SK-N-SH (cell line): ENCODE measurements around the gene PLEKHG3. TPM values are rescaled to one million over a fixed set of nuclear protein-coding genes. Genes with fewer than 3 reads are reported as not detected.

Experiments
- CTCF ChIA-PET: fragments of 300-600, 350-600 bp; formaldehyde crosslinking; extraction: SDS; loops from one replicate; lab custom pipeline; 2021; lab: Yijun Ruan, JAX
- POLR2A ChIA-PET: fragments of 350-600 bp; sonication (Branson Sonifier 250); formaldehyde crosslinking; extraction: SDS; loops from one replicate; lab custom pipeline; 2020; ENCODE audit warnings: antibody characterized with exemption, inconsistent platforms; lab: Yijun Ruan, JAX
- DNase-seq: peaks from one replicate; pipeline ENCODE4 v3.0.0; 2012
- H2AFZ ChIP-seq: fragments of 200-600 bp; sonication (generic); 2 replicates; pipeline ENCODE4 v1.8.1; 2016; ENCODE audit warnings: antibody characterized with exemption, mild to moderate bottlenecking, low read depth
- H3F3A ChIP-seq: fragments of 200-600 bp; sonication (generic); replicated peaks from 2 replicates; pipeline ENCODE3; 2016; ENCODE audit warnings: antibody characterized with exemption, mild to moderate bottlenecking; ENCODE audit not compliant: insufficient read depth
- H3K27ac ChIP-seq, 2 experiments: fragments of 200-500 bp in 1 of 2; fragments of 200-600 bp in 1 of 2; sonication (Bioruptor generic) in 1 of 2; sonication (generic), shearing (Covaris generic) in 1 of 2; 2 replicates each; pipeline versions ENCODE4 v1.5.1 to v1.6.1; 2014 to 2016; ENCODE audit warnings: low read depth in 2 of 2, inconsistent platforms in 1 of 2, low read length in 1 of 2, mild to moderate bottlenecking in 1 of 2, mixed read lengths in 1 of 2
- H3K27me3 ChIP-seq: fragments of 200-600 bp; sonication (generic), shearing (Covaris generic); 2 replicates; pipeline ENCODE4 v1.6.1; 2016; ENCODE audit warnings: mixed run types; ENCODE audit not compliant: insufficient read depth
- H3K36me3 ChIP-seq, 2 experiments: fragments of 200-500 bp in 1 of 2; fragments of 200-600 bp in 1 of 2; sonication (Bioruptor generic) in 1 of 2; sonication (generic) in 1 of 2; replicated peaks in 1 of 2; 2 replicates each; pipeline versions ENCODE3 to v1.5.1; 2014 to 2016; ENCODE audit warnings: low read length in 1 of 2, mild to moderate bottlenecking in 1 of 2; ENCODE audit not compliant: insufficient read depth in 2 of 2, control insufficient read depth in 1 of 2
- H3K4me1 ChIP-seq, 2 experiments: fragments of 200-500 bp in 1 of 2; fragments of 200-600 bp in 1 of 2; sonication (Bioruptor generic) in 1 of 2; sonication (generic), shearing (Covaris generic) in 1 of 2; 2 replicates each; pipeline versions ENCODE4 v1.5.1 to v1.6.1; 2014 to 2016; ENCODE audit warnings: low read depth in 1 of 2, low read length in 1 of 2, mixed run types in 1 of 2; ENCODE audit not compliant: insufficient read depth in 2 of 2, control insufficient read depth in 1 of 2
- H3K4me2 ChIP-seq: fragments of 200-600 bp; sonication (generic), shearing (Covaris generic); 2 replicates; pipeline ENCODE4 v1.6.1; 2017; ENCODE audit warnings: mixed run types
- H3K4me3 ChIP-seq, 2 experiments: fragments of 200-500 bp in 1 of 2; fragments of 200-600 bp in 1 of 2; sonication (Bioruptor generic) in 1 of 2; sonication (generic), shearing (Covaris generic) in 1 of 2; 2 replicates each; pipeline versions ENCODE4 v1.5.1 to v1.8.1; 2014 to 2016; ENCODE audit warnings: low read depth in 2 of 2, inconsistent platforms in 1 of 2, low read length in 1 of 2, mild to moderate bottlenecking in 1 of 2, mixed read lengths in 1 of 2, moderate library complexity in 1 of 2
- H3K79me2 ChIP-seq: fragments of 200-600 bp; sonication (generic); 2 replicates; pipeline ENCODE4 v1.8.1; 2017; ENCODE audit warnings: mild to moderate bottlenecking; ENCODE audit not compliant: insufficient read depth
- H3K9ac ChIP-seq: fragments of 200-600 bp; sonication (generic); 2 replicates; pipeline ENCODE4 v1.6.1; 2017; ENCODE audit warnings: mixed run types
- H3K9me2 ChIP-seq: fragments of 200-600 bp; sonication (generic); 2 replicates; pipeline ENCODE4 v1.6.1; 2017; ENCODE audit warnings: mixed run types
- H3K9me3 ChIP-seq: fragments of 200-600 bp; sonication (generic); 2 replicates; pipeline ENCODE4 v1.6.1; 2017; ENCODE audit warnings: mixed run types, mild to moderate bottlenecking, moderate library complexity
- H4K20me1 ChIP-seq: fragments of 200-600 bp; sonication (generic); 2 replicates; pipeline ENCODE4 v1.6.1; 2017; ENCODE audit warnings: mild to moderate bottlenecking, mixed run types; ENCODE audit not compliant: insufficient read depth
- CHD2 ChIP-seq: fragments of 150-350 bp; IDR thresholded peaks from 2 replicates; pipeline ENCODE4 v1.6.1; 2018; ENCODE audit warnings: low read length; ENCODE audit not compliant: partially characterized antibody
- ELF1 ChIP-seq: IDR thresholded peaks from 2 replicates; pipeline ENCODE4 v1.4.0; 2012
- FOSL2 ChIP-seq: IDR thresholded peaks from 2 replicates; pipeline ENCODE4 v1.4.0; 2012; ENCODE audit warnings: low read depth, mild to moderate bottlenecking, moderate library complexity, borderline replicate concordance
- FOXJ3 ChIP-seq: sonication (generic); formaldehyde crosslinking; IDR thresholded peaks from 2 replicates; pipeline ENCODE4 v1.5.1; 2020; ENCODE audit warnings: mild to moderate bottlenecking, missing genetic modification reagents
- FOXM1 ChIP-seq: IDR thresholded peaks from 2 replicates; pipeline ENCODE4 v1.4.0; 2012; ENCODE audit warnings: low read depth, mild to moderate bottlenecking
- JUND ChIP-seq: IDR thresholded peaks from 2 replicates; pipeline ENCODE4 v1.4.0; 2012
- MAX ChIP-seq: IDR thresholded peaks from 2 replicates; pipeline ENCODE4 v1.4.0; 2012; ENCODE audit warnings: low read depth
- MEF2A ChIP-seq: IDR thresholded peaks from 2 replicates; pipeline ENCODE4 v1.4.0; 2012; ENCODE audit warnings: low read depth, borderline replicate concordance
- NRF1 ChIP-seq: IDR thresholded peaks from 2 replicates; pipeline ENCODE4 v1.6.1; 2012; ENCODE audit warnings: low read depth, mild to moderate bottlenecking, low read length
- RCOR1 ChIP-seq: fragments of 150-350 bp; IDR thresholded peaks from 2 replicates; pipeline ENCODE4 v1.6.1; 2017; ENCODE audit warnings: antibody characterized with exemption, low read length
- RFX5 ChIP-seq: IDR thresholded peaks from 2 replicates; pipeline ENCODE4 v1.6.1; 2012; ENCODE audit warnings: mild to moderate bottlenecking, improper control_type of control experiment, low read length
- SIN3A ChIP-seq: IDR thresholded peaks from 2 replicates; pipeline ENCODE4 v1.6.1; 2012; ENCODE audit warnings: low read depth, mild to moderate bottlenecking, low read length, moderate library complexity, borderline replicate concordance
- TCF12 ChIP-seq: IDR thresholded peaks from 2 replicates; pipeline ENCODE4 v1.4.0; 2012
- USF1 ChIP-seq: IDR thresholded peaks from 2 replicates; pipeline ENCODE4 v1.4.0; 2012; ENCODE audit warnings: low read depth, borderline replicate concordance
- YY1 ChIP-seq: IDR thresholded peaks from 2 replicates; pipeline ENCODE4 v1.4.0; 2012; ENCODE audit warnings: low read depth, mild to moderate bottlenecking
- ZBTB33 ChIP-seq: IDR thresholded peaks from 2 replicates; pipeline ENCODE4 v1.4.0; 2012; ENCODE audit warnings: low read depth, borderline replicate concordance
- WGBS: methylation state at CpG from one replicate; pipeline ENCODE4 v1.1.6; 2017; ENCODE audit warnings: low lambda C conversion rate; 5-methylcytosine and 5-hydroxymethylcytosine counted together
- polyA plus RNA-seq, 3 experiments: library from polyadenylated mRNA; depleted of rRNA; stranded (reverse); fragments of >200 nt; gene quantifications; 2 replicates each; pipeline ENCODE4 v1.2.3, GENCODE V29; 2012
- TF ChIP-seq, protein P1 (sequence below): IDR thresholded peaks from 2 replicates; pipeline ENCODE4 v1.6.1; 2012; ENCODE audit warnings: mild to moderate bottlenecking, low read depth, low read length, moderate library complexity

PLEKHG3 gene
- polyA plus RNA-seq, 1 of the 3 experiments (the other 2 are of a cell fraction), result 5.1 TPM

GRCh38 chr14:64688031-64688430, 16.2 kb upstream of the PLEKHG3 start:
- CTCF ChIA-PET, result interaction anchor here (1.9 kb wide), 1 partner anchor 76 kb away, joined by 4 read pairs; no protein-coding TSS in a partner anchor

More at GRCh38 chr14:64688031-64688430, 16.2 kb upstream of the PLEKHG3 start:
- no peaks in the 10 kb centered on the region; the same call in 1 of the 2 replicates for H3K27me3 ChIP-seq
- no peaks in the 10 kb centered on the region for H3K9me3 ChIP-seq
- 76% methylated on average over 2 of the region's 2 CpGs for WGBS
- POLR2A ChIA-PET, result no interaction called here
- no peaks in the 10 kb centered on the region for H4K20me1 ChIP-seq
- H3K79me2 ChIP-seq, result no peaks in the 10 kb centered on the region
- H2AFZ ChIP-seq, result no peak overlapping the region
- H3F3A ChIP-seq, result no peaks in the 10 kb centered on the region
- H3K4me2 ChIP-seq, result no peak overlapping the region
- no peak for DNase-seq
- H3K4me3 ChIP-seq, result no peak overlapping the region
- H3K27ac ChIP-seq, result no peak overlapping the region
- H3K4me1 ChIP-seq, result peaks cover 0 to 13% of the 10 kb centered on the region in 2 experiments; a peak in 1 of 4 replicates
- H3K9ac ChIP-seq, result no peak overlapping the region
- no peaks in the 10 kb centered on the region for H3K36me3 ChIP-seq
- no peak for TF ChIP-seq NRF1
- no peak for TF ChIP-seq JUND
- TF ChIP-seq RFX5, result no peak
- no peak for TF ChIP-seq RCOR1
- TF ChIP-seq USF1, result no peak
- no peak for TF ChIP-seq CHD2
- TF ChIP-seq SIN3A, result no peak
- no peak for TF ChIP-seq MAX
- TF ChIP-seq MEF2A, result no peak
- TF ChIP-seq, protein P1, sequence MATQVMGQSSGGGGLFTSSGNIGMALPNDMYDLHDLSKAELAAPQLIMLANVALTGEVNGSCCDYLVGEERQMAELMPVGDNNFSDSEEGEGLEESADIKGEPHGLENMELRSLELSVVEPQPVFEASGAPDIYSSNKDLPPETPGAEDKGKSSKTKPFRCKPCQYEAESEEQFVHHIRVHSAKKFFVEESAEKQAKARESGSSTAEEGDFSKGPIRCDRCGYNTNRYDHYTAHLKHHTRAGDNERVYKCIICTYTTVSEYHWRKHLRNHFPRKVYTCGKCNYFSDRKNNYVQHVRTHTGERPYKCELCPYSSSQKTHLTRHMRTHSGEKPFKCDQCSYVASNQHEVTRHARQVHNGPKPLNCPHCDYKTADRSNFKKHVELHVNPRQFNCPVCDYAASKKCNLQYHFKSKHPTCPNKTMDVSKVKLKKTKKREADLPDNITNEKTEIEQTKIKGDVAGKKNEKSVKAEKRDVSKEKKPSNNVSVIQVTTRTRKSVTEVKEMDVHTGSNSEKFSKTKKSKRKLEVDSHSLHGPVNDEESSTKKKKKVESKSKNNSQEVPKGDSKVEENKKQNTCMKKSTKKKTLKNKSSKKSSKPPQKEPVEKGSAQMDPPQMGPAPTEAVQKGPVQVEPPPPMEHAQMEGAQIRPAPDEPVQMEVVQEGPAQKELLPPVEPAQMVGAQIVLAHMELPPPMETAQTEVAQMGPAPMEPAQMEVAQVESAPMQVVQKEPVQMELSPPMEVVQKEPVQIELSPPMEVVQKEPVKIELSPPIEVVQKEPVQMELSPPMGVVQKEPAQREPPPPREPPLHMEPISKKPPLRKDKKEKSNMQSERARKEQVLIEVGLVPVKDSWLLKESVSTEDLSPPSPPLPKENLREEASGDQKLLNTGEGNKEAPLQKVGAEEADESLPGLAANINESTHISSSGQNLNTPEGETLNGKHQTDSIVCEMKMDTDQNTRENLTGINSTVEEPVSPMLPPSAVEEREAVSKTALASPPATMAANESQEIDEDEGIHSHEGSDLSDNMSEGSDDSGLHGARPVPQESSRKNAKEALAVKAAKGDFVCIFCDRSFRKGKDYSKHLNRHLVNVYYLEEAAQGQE, result no peak
- no peak for TF ChIP-seq FOSL2
- no peak for TF ChIP-seq ELF1
- TF ChIP-seq FOXM1, result no peak
- no peak for TF ChIP-seq YY1
- no peak for TF ChIP-seq TCF12
- no peak for TF ChIP-seq ZBTB33
- TF ChIP-seq FOXJ3 (CRISPR knock-in tag), result no peak
- TF ChIP-seq, all 33 proteins: peak for 0
- H3K9me2 ChIP-seq, result no peaks in the 10 kb centered on the region
